NOMO-1 treated with DMSO at 0.1 percent for 48 hours (cell line): Measurements from ENCODE around the gene DRAM1.

Source experiments
- DNase-seq: peaks from one replicate; lab custom pipeline; 2025; ENCODE audit not compliant: unreplicated experiment; lab: John Stamatoyannopoulos, UW

DRAM1 gene

DNA sequence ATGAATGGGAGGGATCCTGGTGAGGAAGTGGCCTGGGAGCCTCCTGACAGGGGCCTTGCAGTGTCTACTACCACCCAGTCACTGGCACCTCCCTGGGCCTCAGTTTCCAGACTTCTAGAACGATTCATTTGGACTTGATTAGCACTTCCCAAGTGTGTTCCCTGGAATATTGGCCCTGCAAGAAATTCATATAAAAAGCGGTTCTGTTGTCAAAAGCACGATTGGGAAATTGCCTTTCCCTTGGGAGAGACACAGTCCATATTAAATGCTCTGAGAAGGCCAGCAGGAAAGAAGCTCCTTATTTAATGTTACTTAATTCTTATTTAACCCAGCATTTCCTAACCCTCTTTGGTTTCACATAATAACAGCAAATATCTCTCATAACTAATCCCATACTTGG lies 61.9 kb downstream of the DRAM1 start:
- no peak for DNase-seq

DNA sequence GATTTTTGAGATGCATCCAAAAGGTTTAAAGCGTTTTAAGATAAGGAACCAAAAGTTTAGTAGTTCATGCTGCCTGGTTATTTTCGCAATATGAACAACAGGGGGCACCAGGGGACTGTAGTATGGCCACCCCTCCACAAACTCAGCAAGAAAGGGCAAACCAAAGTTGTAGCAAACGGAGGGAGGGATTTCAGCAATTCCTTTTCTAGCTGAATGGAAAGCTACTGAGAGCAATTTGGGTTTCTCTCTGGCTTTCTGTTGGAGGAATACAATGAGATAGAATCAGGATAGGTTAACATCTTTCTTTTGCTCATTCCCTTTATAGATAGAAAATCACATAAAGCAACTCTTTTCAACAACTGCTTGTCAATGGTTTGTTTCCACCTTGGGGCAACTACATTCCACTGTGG lies 62.5 kb downstream of the DRAM1 start:
- peak; percentile 79 for DNase-seq

DNA sequence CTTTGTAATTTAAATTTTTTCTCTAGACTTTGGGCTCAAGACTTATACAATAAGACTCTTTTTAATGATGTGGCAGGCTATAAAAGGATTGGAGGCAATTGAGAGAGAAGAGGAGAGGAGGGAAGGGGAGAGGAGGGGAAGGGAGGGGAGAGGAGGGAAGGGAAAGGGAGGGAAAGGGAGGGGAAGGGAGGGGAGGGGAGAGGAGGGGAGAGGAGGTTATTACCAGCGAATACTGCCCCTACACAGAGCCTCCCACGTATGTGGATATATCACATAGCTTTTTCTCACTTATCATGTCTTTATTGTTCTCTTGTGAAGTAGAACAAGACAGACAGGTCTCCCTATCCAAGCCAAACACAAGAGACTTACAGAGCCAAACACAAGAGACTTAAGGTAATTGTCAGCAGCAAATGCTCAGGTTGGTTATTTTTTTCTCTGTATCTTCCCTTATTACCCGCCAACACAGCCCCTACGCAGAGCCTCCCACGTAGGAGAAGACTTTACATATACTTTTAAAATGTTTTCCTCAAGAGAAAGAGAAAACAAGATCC lies 63.1 kb downstream of the DRAM1 start:
- DNase-seq, result no peak

DNA sequence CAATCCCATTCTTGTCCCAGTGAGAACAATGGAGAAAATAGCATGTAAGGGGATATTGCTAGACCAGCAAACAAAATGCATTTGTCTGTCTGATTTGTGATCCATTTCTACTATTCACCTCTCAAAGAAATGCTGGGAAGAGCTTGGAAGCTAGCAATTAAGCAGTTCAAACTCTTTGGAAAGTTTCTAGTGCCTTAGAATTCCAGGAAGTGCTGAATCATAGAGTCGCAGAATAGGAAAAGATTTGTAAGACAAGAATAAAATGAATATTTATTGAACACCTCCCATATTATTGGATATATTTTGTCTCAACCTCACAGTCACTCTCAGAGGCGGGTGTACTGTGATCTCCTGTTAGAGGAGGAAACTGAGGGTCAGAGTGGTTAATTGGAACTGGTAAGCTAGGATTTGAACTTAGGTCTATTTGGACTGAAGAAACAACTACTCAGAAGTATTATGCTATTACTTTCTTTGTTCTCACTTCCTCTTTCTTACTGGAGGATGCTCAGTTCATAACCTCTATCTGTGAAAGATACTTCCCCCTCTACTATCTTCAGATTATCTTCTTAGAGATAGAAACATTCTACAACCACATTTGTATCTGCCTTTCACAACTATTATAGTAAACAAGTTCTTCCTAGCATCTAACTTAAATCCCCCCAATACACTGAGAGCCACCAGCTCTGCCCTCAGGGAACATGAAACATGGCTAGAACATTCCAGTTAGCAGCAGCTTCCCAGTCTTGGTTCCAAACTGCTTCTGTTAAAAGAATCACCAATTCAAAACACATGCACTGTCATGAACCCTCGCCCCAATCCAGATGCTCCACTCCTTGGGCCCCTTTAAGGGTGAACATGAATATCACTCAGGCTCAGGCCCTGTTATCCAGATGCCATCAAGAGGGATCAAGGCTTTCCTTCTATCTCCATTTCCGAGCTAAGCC lies 64.2 kb downstream of the DRAM1 start:
- DNase-seq, result peak; percentile 84

DNA sequence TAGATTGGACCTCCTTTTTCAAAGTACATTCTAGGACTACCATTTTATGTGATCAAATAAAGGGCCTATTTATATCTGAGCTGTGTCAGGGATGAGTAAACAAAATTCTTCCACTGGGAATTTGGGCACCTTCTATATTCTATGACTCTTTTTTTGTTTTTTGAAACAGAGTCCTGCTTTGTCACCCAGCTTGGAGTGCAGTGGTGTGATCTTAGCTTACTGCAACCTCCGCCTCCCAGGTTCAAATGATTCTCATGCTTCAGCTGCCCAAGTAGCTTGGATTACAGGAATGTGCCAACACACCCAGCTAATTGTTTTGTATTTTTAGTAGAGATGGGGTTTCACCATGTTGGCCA lies 64.8 kb downstream of the DRAM1 start:
- no peak for DNase-seq

DNA sequence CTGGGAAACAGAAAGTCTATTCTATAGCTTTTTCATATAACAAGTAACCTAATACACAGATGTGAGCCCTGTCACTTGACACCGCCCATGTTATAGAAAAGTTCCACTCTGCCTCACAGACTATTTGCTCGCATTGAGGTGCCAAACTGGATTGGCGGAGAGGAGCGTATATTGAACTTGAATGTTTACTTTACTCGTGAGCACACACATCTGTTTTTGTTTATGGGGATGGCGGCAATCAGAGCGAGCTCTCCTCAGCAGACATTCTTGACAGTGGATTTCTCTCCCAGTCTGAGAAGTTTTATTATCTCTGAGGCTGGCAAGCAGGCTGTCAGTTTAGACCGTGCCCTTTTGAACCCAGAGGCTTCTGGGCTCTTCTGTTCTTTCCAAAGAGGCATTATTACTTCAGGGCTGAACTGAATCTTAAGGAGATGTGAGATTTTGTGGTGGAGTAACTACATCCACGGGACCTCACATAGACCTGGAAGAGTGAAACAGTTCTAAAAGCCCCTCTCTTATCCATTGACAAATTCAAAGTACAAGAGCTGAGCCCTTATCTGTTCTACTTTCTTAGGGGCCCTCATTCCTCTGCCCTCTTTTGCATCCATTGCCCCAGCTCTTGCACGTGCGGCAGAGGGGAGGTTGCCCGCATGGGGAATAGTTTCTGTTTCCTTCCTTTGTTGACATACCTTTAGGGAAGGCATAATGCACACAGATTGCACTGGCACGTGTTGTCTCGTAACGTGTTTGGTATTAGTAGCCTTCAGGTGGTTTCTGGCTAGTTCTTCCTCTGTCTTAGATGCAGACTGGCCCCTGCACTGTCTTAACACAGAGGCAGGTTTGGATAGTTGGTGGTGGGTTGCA lies 68.2 kb downstream of the DRAM1 start:
- DNase-seq, result no peak

DNA sequence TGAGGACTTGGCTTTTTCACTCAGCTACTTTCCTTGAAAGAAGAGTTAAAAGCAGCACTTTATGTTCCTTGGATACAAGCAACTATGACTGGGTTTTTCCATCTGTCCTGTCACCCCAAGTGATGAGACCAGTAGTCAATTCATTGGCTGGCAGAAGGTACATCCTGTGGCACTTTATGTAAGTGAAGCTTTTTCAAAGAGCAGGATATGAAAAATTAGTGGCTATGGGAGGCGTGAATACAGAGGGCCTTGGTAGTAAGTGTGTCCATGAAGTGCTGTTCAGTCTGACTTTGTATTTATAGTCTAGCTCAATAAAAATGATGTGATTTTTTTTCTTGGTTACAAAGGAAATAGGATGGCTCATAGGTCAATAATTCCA lies 68.8 kb downstream of the DRAM1 start:
- DNase-seq, result no peak

DNA sequence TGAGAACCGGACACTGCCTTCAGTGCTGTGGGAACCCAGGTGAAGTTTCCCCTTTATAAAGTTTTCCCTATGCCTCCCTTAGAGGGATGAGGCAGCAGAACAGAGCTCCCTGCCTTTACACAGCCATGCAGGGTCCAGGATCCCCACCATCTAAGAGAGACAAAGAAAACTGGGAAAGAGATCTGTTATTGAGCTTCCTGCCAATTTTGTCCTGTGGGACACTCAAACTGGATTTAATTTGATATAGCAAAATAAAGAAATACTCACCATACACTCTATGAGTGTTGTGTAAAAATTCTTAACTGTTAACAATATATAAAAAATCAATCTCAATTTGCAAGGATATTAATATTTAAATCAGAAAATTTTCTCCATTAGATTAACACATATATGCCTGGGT lies 69.9 kb downstream of the DRAM1 start:
- no peak for DNase-seq

DNA sequence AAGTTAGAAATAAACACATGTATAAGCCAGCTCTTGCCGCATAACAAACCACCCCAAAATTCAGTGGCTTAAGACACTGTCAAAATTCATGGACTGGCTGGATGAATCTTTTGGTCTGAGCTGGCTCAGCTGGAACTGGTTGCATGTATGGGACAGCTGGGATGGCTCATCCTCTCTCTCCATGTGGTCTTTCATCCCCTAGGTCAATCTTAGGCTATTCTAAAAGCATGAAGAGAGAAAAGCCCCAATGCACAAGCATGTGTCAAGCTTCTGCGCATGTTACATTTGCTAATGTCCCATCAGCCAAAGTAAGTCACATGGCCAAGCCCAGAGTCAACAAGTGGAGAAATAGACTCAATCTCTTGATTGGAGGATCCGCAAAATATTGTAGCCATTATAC lies 71.0 kb downstream of the DRAM1 start:
- no peak for DNase-seq

DNA sequence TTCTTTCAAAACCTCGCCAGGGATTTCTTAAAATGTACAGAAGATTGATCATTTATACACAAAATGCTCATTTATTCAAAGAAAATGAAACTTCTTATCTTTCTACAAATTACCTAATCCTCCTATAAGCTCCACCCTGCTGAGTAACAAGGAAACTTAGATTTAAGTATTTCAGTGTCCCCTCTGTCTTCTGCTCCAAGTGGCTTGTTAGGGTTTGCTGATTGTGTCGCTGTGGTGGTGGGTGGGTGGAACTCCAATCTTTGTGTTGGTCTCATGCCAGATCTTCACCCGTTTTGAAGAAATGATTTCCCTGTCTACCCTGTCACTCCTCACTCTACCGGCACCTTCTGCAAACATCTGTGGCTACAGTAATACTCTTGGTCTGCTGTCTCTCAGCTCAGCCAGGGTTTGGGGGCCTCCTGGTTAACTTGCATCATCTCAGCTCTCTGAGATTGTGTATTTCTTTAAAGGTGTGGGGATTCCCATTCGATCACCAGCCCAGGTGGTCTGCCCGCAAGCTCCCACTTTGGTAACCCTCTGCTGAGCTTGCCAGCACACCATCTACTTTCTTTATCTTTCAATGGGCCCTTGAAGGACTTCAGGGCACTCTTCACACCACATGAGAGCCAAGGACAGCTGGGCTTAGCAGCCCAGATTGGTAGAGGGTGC lies 73.8 kb downstream of the DRAM1 start:
- no peak for DNase-seq

DNA sequence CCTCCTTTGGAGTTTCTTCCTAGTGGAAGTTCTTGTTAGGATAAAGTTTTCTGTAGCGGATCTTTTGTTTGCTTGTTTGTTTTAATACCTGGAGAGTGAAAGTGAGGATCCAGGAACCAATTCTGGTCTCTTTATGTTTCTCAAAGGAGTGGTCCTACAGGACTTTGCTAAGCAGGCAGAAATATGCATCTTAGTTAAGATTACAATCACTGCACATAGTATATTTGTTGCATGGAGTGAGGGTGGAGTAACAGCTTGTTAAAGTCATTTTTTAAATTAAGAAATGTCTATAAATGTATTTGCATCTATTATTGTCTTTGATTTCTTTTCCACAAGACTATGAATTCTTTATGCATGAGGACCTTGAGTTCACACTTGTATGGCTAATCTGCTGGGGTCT lies 76.7 kb downstream of the DRAM1 start:
- DNase-seq, result no peak

DNA sequence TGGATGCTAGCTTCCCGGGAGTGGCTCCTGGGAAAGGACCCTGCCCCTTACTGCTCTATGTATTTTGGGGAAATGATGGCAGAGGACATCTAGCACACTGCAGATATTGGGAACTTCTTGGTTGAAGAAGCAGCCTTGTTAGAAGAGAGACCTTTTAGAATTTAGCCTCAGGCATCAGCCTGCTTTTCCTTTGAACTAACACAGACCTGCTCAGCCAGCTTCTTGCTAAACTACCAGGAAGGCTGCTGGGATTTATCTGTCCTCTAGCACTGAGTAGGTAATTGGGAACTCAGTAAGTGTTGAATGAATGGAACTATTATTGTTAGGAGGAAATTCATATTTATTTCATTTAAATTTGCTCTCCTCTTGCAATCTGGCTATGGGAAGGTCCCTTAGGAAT lies 77.3 kb downstream of the DRAM1 start:
- DNase-seq, result no peak

DNA sequence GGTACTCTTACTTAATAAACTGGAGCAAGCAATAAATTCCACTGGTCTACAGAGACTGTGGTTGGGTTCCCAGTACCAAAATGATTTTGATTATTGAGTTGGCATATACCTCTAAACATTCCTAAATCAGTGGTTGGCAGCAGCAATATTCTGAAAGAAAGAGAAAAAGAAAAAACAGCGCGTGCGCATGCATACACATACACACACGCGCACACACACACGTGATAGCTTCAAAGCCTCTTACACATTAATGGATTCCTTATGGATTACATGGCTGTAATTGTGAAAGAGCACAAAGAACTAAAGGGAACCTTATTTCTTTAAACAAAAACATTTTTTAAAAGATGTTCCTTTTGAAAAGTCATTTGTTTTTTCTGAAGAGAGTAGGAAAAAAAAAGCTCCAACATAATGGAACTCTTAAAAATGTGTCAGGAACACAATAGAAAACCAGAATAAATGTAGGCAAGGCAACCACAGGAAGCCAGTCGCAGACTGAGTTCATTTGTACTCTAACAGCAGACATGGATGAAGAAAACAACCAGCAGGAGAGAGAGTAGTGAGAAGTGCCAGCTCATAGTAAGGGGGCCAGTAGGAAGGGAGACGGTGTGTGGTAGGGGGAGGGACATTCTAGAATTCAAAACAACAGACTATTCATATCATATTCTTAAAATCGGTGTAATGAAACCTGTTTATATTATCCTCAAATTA lies 80.0 kb downstream of the DRAM1 start:
- DNase-seq, result no peak

DNA sequence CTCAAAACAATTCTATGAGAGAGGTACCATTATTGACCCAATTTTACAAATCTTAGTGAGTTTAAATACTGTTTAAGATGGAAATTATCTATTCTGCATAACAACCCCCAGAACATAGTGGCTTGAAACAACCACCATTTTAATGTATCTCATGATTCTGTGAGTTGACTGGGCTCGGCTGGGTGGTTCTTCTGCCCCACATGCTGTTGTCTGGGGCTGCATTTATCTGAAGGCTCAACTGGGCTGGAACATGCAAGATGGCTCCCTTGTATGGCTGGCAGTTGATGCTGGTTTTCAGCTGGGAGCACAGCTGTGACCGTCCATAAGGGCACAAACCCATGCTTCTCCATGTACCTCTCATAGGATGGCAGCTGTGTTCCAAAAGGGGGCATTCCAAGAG lies 82.2 kb downstream of the DRAM1 start:
- DNase-seq, result no peak

DNA sequence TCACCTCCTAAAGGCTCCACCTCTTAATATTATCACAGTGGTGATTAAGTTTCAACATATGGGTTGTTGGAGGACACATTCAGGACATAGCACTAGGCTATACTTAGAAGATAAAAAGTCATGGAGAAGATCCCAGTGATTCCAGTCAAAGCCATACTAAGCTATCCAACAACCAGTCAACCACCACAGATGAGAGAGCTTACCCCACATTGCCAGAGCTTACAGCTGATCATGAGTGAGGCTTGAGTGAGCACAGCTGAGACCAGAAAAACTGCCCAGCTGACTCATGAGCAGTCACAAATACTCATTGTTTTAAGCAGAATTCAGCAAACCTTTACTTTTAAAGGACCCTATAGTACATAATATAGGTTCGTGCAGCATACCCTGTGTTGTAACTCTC lies 85.1 kb downstream of the DRAM1 start:
- no peak for DNase-seq

DNA sequence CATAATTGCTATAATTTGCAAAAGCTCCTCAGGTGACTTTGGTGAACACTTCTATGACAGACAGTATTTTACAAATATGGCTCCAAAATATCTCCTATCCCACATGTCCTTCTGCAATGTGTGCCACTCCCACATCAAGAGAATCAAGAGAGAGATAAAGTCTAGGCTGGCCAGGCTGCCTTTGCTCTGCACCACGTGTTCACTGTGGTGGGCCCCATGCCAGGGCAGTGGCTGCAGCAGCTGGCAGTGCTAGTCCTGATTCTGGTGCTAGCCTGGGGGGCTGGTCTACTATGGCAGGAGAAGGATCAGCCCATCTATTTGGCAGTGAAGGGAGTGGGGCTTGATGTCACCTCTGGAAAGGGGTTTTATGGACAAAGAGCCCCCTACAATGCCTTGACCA lies 86.3 kb downstream of the DRAM1 start:
- DNase-seq, result no peak

DNA sequence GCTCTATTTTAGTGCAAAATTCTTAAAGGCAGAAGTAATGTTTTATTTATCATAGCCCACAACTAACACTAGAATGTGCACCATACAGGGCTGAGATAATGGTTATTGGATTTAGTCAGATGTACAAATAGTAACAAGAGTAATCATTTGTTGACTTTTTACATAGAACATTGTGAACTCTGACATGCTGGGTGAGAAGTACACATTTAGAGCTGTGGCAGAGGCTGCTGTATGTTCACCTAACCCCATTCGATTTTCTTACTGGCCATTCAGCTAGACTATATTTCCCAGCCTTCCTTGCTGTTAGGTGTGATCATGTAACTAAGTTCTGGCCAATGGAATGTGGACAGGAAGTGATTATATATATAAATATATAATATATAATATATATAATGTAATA lies 89.1 kb downstream of the DRAM1 start:
- DNase-seq, result no peak

DNA sequence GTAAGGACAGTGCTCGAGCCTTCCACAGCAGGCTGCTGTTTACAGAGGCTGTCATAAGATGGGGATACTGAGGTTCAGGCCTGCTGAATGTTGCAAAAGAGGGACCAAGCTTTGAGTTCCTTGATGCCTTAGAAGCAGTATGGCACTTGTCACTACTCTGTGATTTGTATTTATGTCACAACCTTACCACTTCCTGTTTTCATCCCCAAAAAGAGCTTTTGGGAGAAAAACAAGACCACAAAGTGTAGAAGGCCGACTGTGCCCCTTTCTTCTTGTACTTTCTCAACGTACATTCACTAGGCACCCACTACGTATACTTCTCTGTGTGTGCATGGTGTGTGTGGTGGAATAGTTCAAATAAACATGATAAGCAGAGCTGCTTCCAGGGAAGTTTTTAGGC lies 90.1 kb downstream of the DRAM1 start:
- DNase-seq, result peak; percentile 91

DNA sequence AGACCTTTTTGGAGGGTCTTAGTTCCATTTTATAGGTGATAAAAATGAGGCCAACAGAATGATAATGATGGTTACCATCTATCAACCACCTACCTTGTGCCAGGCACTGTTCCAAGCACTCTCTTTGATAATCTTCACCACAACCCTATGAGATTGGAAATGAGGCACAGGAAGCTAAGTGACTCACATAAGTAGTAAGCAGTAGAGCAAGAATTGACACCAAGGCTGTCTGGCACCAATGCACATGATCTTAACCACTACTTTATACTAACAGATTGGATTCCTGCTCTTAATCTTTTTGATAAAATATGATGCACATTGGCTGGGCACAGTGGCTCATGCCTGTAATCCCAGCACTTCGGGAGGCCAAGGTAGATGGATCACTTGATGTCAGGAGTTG lies 91.4 kb downstream of the DRAM1 start:
- peak; percentile 17 for DNase-seq
